GM12891 (cell line): ENCODE data around the gene FOXP4.

Experiments
- POLR2A ChIP-seq: IDR thresholded peaks from 2 replicates; pipeline ENCODE4 v1.6.1; 2011; ENCODE audit warnings: low read depth, low read length, control low read depth
- POLR2AphosphoS5 ChIP-seq: IDR thresholded peaks from 2 replicates; pipeline ENCODE4 v1.6.1; 2011; ENCODE audit warnings: low read depth, low read length, control low read depth
- POU2F2 ChIP-seq: IDR thresholded peaks from 2 replicates; pipeline ENCODE4 v1.6.1; 2011; ENCODE audit warnings: low read depth, mild to moderate bottlenecking, control low read depth, low read length, moderate library complexity
- SPI1 ChIP-seq: IDR thresholded peaks from 2 replicates; pipeline ENCODE4 v1.6.1; 2011; ENCODE audit warnings: low read depth, low read length, control low read depth
- TAF1 ChIP-seq: IDR thresholded peaks from 2 replicates; pipeline ENCODE4 v1.6.1; 2011; ENCODE audit warnings: low read depth, low read length, control low read depth

- TF ChIP-seq POLR2AphosphoS5 = no peak
- no peak for TF ChIP-seq POLR2A
- no peak for TF ChIP-seq TAF1
- TF ChIP-seq SPI1 = no peak
- no peak for TF ChIP-seq POU2F2
Observed at GRCh38 chr6:41557335-41557734, 11.2 kb downstream of the FOXP4 start.
